Measurements from ENCODE around the gene SYNGR4. TPM values are rescaled to one million over a fixed set of nuclear protein-coding genes. Genes with fewer than 3 reads are reported as not detected.

SYNGR4 gene
- polyA plus RNA-seq, 1 donor (not counting 4 experiments of a cell fraction or from before 2014, with no cell fraction given): not detected

DNA sequence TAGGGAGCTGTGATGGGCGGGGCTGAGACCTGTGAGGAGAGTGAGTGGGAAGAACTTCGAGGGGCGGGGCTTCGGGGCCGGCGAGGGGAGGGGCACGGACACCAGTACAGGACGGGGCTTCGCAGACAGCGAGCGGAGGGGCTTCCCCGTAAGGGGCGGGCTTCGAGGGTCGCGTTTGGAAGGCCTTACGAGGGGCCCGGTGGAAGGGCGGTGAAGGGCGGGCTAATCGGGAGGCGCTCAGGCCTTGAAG, 42.9 kb upstream of the SYNGR4 start:
- DNase-seq (ENCODE audit: low read depth, low spot score) (peak; percentile 80), FAIRE-seq (no peak)
- TF ChIP-seq EZH2 (IDR thresholded peaks at IDR 0.05; ENCODE audit: low read length): no peak
- TF ChIP-seq CTCF (optimal IDR thresholded peaks at IDR 0.05 in 1 of 3, IDR thresholded peaks at IDR 0.05 in 1 of 3, conservative IDR thresholded peaks at IDR 0.05 in 1 of 3; ENCODE audit: extremely low read depth in 1 of 3, insufficient read depth in 2 of 3, low read length in 3 of 3): no peak
- Histone ChIP-seq H3K36me3 (ENCODE audit: control insufficient read depth in 2 of 2, extremely low read depth in 1 of 2, insufficient read depth in 2 of 2, low read length in 2 of 2) (no peaks in the 10 kb centered on the region), H3K9me1 (ENCODE audit: control insufficient read depth, extremely low read depth, insufficient read depth, low read length) (no peaks in the 10 kb centered on the region), H3K9ac (ENCODE audit: control insufficient read depth, extremely low read depth, insufficient read depth, low read length) (peak overlapping the region; percentile 91), H3K9me3 (ENCODE audit: control insufficient read depth, low read depth, low read length) (no peaks in the 10 kb centered on the region), H3K79me2 (ENCODE audit: control insufficient read depth, insufficient read depth, low read length) (peaks cover 5% of the 10 kb centered on the region), H2AFZ (ENCODE audit: control insufficient read depth, low read length) (peak overlapping the region; percentile 91), H3K27ac (ENCODE audit: control insufficient read depth, insufficient read depth, low read length) (peak overlapping the region; percentile 96), H3K4me1 (ENCODE audit: control insufficient read depth, extremely low read depth, insufficient read depth, low read length) (peaks cover 29% of the 10 kb centered on the region), H3K27me3 (ENCODE audit: control insufficient read depth, extremely low read depth, insufficient read depth, low read length) (no peaks in the 10 kb centered on the region), H4K20me1 (ENCODE audit: control insufficient read depth, extremely low read depth, insufficient read depth, low read length) (no peaks in the 10 kb centered on the region), H3K4me2 (ENCODE audit: control insufficient read depth, extremely low read depth, insufficient read depth, low read depth, low read length) (peak overlapping the region; percentile 96), H3K4me3 (ENCODE audit: control insufficient read depth in 2 of 3, extremely low read depth in 1 of 3, insufficient read depth in 2 of 3, low read depth in 1 of 3, low read length in 3 of 3) (peak overlapping the region; percentile 50 to 77 (median 68))
- dilution Hi-C loops (cut with MboI; ENCODE audit: extremely low pct_ligation_motif_present, low sequenced_read_pairs): no loop called here

DNA sequence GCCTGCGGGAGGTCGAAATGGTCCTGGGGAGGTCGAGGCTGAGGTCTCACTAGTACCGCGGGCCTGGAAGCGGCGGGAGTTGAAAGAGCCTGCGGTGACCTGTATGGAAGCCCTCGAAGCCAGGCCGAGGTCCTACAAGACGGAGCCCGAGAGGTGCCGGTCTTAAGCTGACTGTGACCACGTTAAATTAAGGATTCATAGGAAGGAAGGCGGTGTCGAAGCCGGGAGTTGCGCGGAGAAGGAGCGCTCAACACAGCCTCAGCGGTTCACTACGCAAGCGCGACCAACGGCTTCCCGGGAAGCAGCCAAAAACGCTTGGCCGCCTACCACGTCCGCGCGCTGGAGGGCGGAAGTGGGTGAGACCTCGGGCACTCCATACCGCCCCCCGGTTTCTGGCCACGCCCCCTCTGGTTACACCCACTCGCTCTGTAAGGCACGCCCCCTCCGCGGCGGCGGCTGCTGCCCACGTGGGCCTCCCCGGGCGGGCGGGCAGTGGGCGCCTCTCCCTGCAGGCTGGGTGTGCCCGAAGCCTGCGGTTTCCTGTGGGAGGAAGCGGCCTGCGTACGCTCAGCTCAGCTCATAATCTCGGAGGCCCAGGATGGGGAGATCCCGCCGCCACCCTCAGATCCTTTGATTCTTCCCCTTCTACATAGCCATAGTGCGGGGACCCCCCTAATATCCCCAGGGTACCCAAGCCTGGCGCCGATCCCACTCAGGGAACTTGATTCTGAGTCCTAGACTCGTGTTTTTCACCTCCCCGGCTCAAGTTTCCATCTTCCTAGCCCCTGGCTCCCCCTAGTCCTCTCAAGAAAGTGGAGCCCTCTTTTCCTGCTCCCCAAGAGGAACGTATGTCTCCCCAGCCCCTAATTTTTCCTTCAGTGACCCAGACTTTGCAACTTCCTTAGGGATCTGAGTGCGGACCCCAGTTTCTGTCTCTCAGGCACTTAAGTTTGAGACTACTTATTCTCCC, 42.3 kb upstream of the SYNGR4 start:
- TF ChIP-seq EZH2 (IDR thresholded peaks at IDR 0.05; ENCODE audit: low read length) (no peak), CTCF (optimal IDR thresholded peaks at IDR 0.05 in 1 of 3, IDR thresholded peaks at IDR 0.05 in 1 of 3, conservative IDR thresholded peaks at IDR 0.05 in 1 of 3; ENCODE audit: extremely low read depth in 1 of 3, insufficient read depth in 2 of 3, low read length in 3 of 3) (peak in 2 of 3 experiments; percentile 2 to 16)
- Histone ChIP-seq H3K4me2 (ENCODE audit: control insufficient read depth, extremely low read depth, insufficient read depth, low read depth, low read length) (peak overlapping the region; percentile 96), H3K4me3 (ENCODE audit: control insufficient read depth in 2 of 3, extremely low read depth in 1 of 3, insufficient read depth in 2 of 3, low read depth in 1 of 3, low read length in 3 of 3) (peak overlapping the region; percentile 50 to 77 (median 68)), H3K9me3 (ENCODE audit: control insufficient read depth, low read depth, low read length) (no peaks in the 10 kb centered on the region), H3K27ac (ENCODE audit: control insufficient read depth, insufficient read depth, low read length) (peak overlapping the region; percentile 96), H3K9me1 (ENCODE audit: control insufficient read depth, extremely low read depth, insufficient read depth, low read length) (no peaks in the 10 kb centered on the region), H3K9ac (ENCODE audit: control insufficient read depth, extremely low read depth, insufficient read depth, low read length) (peak overlapping the region; percentile 91), H3K27me3 (ENCODE audit: control insufficient read depth, extremely low read depth, insufficient read depth, low read length) (no peaks in the 10 kb centered on the region), H3K79me2 (ENCODE audit: control insufficient read depth, insufficient read depth, low read length) (peaks cover 9% of the 10 kb centered on the region), H2AFZ (ENCODE audit: control insufficient read depth, low read length) (peak overlapping the region; percentile 91), H3K36me3 (ENCODE audit: control insufficient read depth in 2 of 2, extremely low read depth in 1 of 2, insufficient read depth in 2 of 2, low read length in 2 of 2) (no peaks in the 10 kb centered on the region), H3K4me1 (ENCODE audit: control insufficient read depth, extremely low read depth, insufficient read depth, low read length) (peaks cover 33% of the 10 kb centered on the region), H4K20me1 (ENCODE audit: control insufficient read depth, extremely low read depth, insufficient read depth, low read length) (no peaks in the 10 kb centered on the region)
- dilution Hi-C loops (cut with MboI; ENCODE audit: extremely low pct_ligation_motif_present, low sequenced_read_pairs): no loop called here
- peak; percentile 5 for FAIRE-seq
- peak; percentile 81 for DNase-seq (ENCODE audit: low read depth, low spot score)

Measured in keratinocyte (primary cell).